GM19099 (cell line): ENCODE results near the gene KCNH6.

Experiments
- POLR2A ChIP-seq: IDR thresholded peaks from 3 replicates; pipeline ENCODE4 v1.6.1; 2011; ENCODE audit warnings: low read depth; ENCODE audit not compliant: insufficient read length; ENCODE audit errors: extremely low read depth

Gene KCNH6

DNA sequence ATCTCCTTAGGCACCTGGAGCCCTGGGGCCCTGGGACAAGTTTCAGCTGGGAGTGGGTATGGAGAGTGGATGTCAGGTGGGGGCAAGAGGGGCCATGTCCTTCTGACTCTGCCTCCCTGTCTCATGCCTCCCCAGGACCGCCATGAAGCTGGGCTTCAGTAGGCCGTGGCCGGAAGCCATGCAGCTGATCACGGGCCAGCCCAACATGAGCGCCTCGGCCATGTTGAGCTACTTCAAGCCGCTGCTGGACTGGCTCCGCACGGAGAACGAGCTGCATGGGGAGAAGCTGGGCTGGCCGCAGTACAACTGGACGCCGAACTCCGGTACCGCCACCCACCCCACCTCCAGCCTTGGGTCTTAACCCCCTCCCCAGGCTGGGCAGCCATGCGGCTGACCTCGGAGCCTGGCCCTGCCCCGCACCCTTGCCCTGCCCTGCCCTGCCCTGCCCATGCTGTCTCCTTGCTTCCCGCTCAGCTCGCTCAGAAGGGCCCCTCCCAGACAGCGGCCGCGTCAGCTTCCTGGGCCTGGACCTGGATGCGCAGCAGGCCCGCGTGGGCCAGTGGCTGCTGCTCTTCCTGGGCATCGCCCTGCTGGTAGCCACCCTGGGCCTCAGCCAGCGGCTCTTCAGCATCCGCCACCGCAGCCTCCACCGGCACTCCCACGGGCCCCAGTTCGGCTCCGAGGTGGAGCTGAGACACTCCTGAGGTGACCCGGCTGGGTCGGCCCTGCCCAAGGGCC lies 26.3 kb upstream of the KCNH6 start:
- no peak for TF ChIP-seq POLR2A

GRCh38 chr17:63497708-63498483 lies 25.3 kb upstream of the KCNH6 start:
- no peak for TF ChIP-seq POLR2A

DNA sequence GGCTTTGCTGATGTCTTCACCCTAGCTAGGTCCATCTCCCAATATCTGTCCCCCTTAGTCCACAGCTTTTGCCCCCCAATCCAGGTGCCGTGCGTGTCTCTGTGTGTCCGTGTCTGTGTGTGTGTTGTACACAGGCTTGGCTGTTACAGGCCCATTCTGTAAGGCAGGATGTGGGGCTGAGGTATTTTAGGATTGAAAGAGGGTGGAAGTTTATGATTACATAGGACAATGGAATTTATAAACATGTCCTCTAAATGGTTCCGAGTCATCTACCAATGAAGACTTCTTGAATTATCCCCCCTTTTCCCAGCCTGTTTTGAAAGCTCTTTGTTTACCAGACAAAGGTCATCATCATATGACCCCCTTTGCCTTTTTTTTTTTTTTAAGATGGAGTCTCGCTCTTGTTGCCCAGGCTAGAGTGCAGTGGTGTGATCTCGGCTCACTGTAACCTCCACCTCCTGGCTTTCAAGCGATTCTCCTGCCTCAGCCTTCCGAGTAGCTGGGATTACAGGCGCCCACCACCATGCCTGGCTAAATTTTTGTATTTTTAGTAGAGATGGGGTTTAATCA lies 24.4 kb upstream of the KCNH6 start:
- no peak for TF ChIP-seq POLR2A

GRCh38 chr17:63500543-63501390 lies 22.4 kb upstream of the KCNH6 start:
- no peak for TF ChIP-seq POLR2A

GRCh38 chr17:63503341-63503705 lies 19.8 kb upstream of the KCNH6 start:
- no peak for TF ChIP-seq POLR2A

GRCh38 chr17:63504261-63504660 lies 18.9 kb upstream of the KCNH6 start:
- no peak for TF ChIP-seq POLR2A

DNA sequence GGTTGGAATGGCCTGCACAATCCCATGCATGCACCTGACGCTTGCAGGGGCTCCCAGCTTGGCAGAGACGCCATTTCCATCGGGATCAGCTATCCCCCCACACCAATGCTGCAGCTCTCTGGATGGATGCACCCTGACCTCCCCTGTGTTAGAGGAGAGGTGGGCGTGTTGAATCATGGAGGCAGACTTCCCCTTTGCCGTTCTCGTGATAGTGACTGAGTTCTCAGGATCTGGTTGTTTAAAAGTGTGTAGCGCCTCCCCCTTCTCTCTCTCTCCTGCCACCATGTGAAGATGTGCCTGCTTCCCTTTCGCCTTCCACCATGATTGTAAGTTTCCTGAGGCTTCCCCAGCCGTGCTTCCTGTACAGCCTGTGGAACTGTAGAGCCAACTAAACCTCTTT lies 17.8 kb upstream of the KCNH6 start:
- TF ChIP-seq POLR2A, result no peak

GRCh38 chr17:63506627-63507026 lies 16.5 kb upstream of the KCNH6 start:
- TF ChIP-seq POLR2A, result no peak

DNA sequence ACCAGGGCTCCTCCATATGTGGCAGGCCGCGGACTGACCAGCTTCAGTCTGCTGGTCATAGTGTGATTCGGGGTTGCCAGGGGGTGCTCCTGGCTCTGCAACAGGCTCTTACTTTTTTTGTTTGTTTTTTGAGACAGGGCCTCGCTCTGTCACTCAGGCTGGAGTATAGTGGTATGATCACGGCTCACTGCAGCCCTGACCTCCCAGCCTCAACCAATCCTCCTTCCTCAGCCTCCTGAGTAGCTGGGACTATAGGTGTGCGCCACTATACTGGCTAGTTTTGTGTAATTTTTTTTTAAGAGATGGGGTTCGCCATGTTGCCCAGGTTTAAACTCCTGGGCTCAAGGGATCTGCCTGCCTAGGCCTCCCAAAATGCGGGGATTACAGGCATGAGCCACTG lies 11.8 kb upstream of the KCNH6 start:
- TF ChIP-seq POLR2A, result no peak

GRCh38 chr17:63512388-63512787 lies 10.8 kb upstream of the KCNH6 start:
- TF ChIP-seq POLR2A, result no peak

GRCh38 chr17:63512896-63513644 lies 10.1 kb upstream of the KCNH6 start:
- TF ChIP-seq POLR2A, result no peak

- TF ChIP-seq POLR2A, result no peak
Measured at GRCh38 chr17:63514477-63514876, 8.7 kb upstream of the KCNH6 start.

DNA sequence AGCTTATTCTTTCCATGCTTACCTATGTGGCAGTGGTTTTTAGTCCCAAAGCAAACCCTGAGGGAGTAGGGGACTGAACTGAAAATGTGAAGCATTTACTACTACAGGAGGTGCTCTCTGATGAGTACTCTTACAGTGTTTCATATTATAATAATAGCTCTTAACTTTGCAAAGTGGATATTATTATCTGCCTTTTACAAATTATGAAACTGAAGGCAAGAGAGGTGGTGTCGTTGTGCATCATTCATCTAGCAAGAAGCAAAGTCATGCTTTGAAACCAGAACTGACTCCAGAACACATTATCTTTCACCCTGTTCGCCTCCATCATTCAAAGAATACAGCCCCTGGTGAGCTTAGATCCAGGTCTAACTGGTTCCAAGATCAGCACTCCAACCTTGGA lies 8.2 kb upstream of the KCNH6 start:
- TF ChIP-seq POLR2A, result no peak

DNA sequence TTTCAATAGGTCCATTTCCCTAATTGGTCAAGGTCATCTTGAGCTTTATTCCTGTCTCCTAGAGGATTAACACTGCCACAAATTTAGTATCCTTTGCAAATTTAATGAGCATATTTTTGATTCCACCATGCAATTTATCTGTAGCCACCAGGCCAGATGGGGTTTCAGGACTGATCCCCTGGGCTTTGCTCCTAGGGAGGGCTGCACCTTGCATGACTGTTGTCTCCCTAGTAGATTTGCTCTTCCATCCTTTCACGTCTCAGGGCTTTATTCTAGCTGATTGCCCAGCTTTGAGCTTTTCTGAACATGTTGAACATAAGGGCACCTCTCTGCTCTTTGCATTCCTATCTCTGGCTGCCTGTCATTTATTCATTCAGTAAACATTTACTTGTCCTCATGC lies 7.7 kb upstream of the KCNH6 start:
- TF ChIP-seq POLR2A, result no peak
